Breast epithelium (tissue), 3 donors: ENCODE data around the gene C19orf38.

Experiments
- CTCF ChIP-seq, 3 donors: fragments of 450-650 bp; IDR thresholded peaks; one replicate each; pipeline ENCODE4 v1.5.1; 2016 to 2017; ENCODE audit warnings: antibody characterized with exemption in 3 of 3, mild to moderate bottlenecking in 3 of 3, moderate library complexity in 3 of 3
- POLR2A ChIP-seq: fragments of 450-650 bp; IDR thresholded peaks from one replicate; pipeline ENCODE4 v1.6.1; 2016; ENCODE audit warnings: antibody characterized with exemption, mild to moderate bottlenecking, moderate library complexity
- POLR2AphosphoS5 ChIP-seq, 3 donors: sonication (generic); formaldehyde crosslinking; IDR thresholded peaks; one replicate each; pipeline ENCODE4 v1.6.1; 2017; ENCODE audit warnings: antibody characterized with exemption in 3 of 3

DNA sequence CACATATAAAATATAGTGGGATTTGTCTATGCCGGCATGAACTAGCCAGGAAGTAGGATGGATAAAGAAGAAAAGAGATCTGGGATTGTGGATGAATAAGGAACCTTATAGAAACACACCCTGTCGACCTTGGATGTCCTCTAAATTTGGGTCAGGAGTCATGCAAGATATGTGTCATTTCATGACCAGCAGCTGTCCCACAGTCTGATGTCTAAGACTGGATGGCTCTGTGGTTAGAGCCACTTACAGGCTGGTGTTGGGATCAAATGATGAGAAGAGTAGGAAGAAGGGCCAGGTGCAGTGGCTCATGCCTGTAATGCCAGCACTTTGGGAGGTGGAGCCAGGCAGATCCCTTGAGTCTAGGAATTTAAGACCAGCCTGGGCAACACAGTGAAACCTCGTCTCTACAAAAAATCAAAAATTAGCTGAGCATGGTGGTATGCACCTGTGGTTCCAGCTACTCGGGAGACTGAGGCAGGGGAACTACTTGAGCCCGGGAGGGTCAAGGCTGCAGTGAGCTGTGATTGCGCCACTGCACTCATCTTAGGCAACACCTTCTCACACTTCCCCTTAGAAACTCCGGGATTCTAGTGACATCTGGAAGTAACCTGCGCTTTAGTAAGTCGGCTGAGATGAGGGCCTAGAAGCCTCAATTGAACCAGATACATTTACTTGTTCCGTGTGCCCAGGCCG lies 43.0 kb upstream of the C19orf38 start:
- no peak for TF ChIP-seq POLR2AphosphoS5 (IDR thresholded peaks at IDR 0.05)
- no peak for TF ChIP-seq CTCF (IDR thresholded peaks at IDR 0.05)
- no peak for TF ChIP-seq POLR2A
